ENCODE results near the gene STIM2.
"Not testable (repeated sequence)": the region's sequence is repeated elsewhere in the genome, so short reads cannot be mapped to it uniquely, and the experiment has no call there.

Gene STIM2

GRCh38 chr4:26870576-26871262 lies 10.1 kb downstream of the STIM2 start:
- DNase-seq, result no peak

DNA sequence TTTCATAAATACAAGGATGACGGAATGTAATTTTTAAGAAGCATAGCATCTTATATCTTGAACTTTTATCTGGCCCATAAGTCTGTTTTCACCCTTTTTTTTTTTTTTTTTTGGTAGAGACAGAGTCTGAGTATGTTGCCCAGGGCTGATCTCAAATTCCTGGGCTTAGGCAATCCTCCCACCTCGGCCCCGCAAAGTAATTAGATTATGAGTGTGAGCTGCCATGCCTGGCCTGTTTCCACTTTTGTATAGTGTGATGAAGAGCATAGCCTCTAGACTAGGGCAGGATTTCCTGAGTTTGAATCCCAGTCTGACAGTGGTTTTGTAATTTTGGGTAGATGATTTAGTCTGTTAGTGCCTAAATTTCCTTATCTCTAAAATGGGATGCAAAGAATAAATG lies 11.0 kb downstream of the STIM2 start:
- no peak for DNase-seq

DNA sequence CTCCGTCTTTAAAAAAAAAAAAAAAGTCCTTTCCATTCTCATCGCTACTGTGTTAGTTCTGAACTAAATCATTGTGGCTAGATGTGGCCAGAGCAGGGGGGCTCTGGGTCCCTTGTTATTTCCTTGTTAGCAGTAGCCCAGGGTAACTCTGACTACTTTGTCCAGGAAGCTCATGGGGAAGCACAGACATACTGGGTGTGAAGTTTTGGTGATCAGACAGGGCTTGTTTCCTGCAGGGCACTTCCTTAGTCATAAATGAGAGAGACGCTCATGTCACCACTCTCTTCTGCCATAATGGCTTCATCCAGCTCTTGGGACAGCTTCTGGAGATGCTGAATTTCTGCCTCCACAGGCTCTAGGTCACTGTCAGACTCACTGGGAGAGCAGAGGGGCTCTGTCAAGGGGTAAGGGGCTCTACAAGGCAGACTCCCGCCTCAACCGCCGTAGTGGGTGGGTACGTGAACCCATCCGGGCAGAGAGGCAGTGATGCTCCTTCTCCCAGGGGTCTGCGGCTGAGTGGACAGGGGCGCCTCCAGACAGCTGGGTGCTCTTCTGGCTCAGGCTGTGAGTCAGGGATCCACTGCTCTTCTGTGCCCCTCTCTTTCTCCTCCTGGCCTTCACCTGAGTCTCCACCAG lies 12.9 kb downstream of the STIM2 start:
- DNase-seq, result no peak

GRCh38 chr4:26874110-26874509 lies 13.5 kb downstream of the STIM2 start:
- no peak for DNase-seq

DNA sequence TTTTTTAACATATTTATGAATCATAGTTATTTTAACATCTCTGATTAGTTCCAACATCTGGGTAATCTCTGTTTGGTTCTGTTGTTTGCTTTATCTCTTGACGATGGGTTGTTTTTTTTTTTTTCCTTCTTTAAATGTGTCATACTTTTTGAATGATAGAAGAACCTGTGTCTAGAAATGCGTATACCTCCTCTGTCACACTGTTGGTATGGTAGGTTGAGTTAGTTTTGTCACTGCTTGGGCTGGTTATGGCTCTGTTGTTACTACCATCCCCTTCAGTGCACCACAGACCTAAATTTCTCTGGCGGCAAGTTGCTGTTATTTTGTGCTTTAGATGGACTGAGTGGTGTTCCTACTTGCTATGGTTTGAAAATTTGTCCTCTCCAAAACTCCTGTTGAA lies 16.8 kb downstream of the STIM2 start:
- DNase-seq, result no peak

GRCh38 chr4:26877961-26878360 lies 17.3 kb downstream of the STIM2 start:
- no peak for DNase-seq

DNA sequence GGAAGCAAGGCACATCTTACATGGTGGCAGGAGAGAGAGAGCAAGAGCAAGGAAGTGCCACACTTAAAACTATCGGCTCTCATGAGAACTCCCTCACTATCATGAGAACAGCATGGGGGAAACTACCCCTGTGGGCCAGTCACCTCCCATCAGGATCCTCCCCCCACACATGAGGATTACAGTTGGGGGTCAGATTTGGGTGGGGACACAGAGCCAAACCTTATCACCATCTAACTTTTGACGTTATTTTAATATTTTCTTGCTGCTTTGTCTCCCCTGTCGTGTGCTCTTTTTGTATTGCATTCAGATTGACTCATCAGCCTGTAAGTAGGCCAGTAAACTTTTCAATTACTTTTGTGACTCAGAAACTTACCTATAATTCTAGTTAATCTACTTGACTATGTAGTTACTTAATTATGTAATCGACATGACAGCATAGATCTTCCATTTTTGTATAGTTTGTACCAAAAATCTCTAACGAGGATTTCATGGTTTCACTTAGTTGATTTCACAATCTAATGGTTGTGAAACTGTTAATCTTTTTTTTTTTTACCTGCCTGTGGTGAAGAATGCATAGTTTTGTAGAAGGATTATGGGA lies 18.3 kb downstream of the STIM2 start:
- no peak for DNase-seq

DNA sequence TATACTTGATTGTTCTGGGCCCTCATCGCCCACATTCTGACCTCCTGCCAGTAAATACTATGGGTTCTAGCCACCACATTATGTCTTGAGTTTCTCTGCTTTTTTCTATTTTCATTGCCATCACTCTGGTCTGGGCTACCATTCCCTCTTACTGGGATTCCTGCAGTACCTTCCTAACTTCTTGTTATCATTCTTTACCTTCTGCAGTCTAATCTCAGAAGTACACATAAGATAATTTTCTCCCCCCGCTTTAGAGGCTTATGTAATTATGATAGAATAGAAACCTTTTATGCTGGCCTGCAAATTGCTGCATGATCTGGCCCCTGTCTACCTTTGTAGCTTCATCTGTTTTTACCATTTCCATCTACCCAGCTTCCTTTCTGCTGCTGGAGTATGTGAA lies 19.2 kb downstream of the STIM2 start:
- DNase-seq, result no peak

GRCh38 chr4:26884026-26884425 lies 23.4 kb downstream of the STIM2 start:
- DNase-seq, result no peak

DNA sequence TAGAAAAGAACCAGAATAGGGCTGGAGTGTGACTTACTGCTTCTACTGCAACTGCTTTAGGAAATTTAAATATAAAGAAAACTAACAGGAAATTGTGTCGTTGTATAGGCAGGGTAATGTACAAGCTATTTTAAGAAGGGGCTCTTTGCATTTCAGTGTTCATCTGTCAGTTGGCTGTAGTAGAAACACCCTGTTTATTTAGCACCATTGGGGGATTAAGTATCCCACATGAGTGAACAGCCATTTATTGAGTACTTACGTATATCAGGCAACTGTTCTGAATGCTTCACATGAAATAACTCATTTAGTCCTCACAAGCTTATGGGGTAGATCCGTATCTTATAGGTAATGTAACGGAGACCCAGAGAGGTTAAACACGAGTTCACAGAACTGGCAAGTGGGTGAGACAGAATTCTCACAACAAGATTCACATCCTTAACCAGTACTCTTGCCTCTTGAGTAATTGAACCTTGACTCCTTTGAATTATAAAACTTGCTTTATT lies 23.9 kb downstream of the STIM2 start:
- DNase-seq, result no peak

- no peak for DNase-seq
These were observed 25.3 kb downstream of the STIM2 start for GRCh38 chr4:26885912-26886274.

- no peak for DNase-seq
These were observed 26.5 kb downstream of the STIM2 start for GRCh38 chr4:26887143-26887542.

DNA sequence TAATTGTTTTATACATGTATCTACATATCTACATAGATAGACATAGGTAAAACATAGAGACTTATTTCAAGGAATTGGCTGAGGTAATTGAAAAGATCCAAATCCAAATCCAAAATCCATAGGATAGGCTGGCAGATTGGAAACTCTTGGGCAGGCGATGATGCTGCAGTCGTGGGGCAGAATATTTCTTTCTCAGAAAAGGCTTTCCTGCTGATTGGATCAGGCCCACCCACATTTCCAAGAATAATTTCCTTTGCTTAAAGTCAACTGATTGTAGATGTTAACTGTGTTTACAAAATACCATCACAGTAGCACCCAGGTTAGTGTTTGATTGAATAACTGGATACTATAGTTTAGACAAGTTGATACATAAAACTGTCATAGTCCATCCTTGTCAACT lies 27.2 kb downstream of the STIM2 start:
- no peak for DNase-seq

GRCh38 chr4:26889356-26889755 lies 28.7 kb downstream of the STIM2 start:
- DNase-seq, result no peak

- DNase-seq, result no peak
These were observed 30.4 kb downstream of the STIM2 start for GRCh38 chr4:26891054-26891453.

DNA sequence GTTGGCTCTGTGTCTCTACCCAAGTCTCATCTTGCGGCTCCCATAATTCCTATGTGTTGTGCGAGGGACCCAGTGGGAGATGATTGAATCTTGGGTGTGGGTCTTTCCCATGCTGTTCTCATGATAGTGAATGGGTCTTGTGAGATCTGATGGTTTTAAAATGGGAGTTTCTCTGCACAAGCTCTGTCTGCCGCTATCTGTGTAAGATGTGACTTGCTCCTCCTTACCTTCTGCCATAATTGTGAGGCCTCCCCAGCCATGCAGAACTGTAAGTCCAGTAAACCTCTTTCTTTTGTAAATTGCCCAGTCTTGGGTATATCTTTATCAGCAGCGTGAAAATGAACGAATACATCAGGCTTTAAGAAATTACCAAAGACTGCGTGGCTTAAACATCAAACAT lies 31.2 kb downstream of the STIM2 start:
- DNase-seq, result no peak

DNA sequence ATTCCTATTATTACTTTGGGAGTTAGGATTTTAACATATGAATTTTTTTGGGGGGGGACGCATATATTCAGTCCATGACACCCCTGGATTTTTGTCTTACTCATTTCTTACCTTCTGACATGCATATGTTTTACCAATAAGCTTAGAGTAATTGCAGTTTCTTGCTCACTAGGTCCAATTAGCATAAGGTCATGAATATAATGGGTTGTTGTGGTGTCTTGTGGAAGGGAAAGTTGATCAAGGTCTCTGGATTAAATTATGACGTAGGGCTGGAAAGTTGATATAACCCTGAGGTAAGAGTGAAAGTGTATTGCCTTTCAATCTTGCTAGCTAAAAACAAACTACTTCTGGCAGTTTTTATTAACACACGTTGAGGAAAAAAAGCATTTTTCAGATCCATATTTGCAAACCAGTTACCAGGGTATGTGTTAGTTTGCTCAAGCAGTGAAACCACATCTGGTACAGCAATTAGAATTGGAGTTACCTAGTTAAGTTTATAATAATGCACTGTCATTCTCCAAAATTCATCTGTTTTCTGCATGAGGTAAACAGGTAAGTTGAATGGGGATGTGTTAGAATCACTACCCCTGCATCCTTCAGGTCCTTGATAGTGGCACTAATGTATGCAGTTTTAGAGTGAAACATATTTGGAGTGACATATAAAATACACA lies 32.0 kb downstream of the STIM2 start:
- no peak for DNase-seq

DNA sequence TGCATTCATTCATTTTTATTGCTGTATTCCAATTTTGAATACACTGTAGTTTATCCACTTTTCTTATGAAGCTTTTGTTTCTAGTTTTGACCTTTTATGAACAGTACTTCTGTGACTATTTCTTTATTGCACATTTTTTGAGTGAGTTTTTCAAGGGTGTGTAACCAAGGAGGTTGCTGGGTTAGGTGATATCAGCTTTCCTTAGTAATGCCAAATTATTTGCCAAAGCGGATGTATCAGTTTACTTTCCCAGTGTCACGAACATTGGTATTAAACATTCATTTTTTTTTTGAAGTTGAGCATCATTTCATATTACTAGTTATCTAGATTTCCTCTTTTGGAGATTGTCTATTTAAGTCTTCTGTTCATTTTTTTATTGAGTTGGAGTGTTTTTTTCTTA lies 32.9 kb downstream of the STIM2 start:
- DNase-seq, result no peak

DNA sequence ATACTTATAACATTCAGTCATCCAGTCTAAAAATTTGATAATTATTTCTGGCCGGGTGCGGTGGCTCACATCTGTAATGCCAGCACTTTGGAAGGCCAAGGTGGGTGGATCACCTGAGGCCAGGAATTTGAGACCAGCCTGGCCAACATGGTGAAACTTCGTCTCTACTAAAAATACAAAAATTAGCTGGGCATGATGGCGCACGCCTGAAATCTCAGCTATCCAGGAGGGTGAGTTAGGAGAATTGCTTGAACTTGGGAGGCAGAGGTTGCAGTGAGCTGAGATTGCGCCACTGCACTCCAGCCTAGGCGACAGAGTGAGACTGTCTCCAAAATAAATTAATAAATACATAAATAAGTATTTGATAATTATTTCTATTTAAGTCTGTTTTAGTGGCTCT lies 34.2 kb downstream of the STIM2 start:
- DNase-seq, result not testable (repeated sequence)

GRCh38 chr4:26896636-26897035 lies 36.0 kb downstream of the STIM2 start:
- no peak for DNase-seq

DNA sequence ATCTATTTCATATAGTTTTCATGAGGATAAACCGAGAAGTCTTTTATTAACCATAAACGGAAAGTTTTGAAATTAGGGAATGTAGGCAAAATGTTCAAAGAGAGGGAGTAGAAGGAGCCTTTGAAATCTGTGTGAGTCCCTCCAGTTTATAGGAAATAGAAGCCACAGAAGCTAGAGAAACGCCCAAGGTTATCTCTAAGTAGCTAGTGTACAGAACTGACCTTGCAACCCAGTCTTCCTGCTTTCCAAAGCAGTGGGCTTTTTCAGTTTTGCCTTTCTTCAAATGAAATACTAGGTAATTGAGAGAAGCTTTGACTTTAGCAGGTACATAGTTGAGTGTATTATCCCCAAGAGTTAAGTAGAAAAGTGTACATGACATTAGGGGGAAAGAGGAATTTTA lies 39.4 kb downstream of the STIM2 start:
- no peak for DNase-seq

GRCh38 chr4:26900765-26901164 lies 40.1 kb downstream of the STIM2 start:
- DNase-seq, result no peak

DNA sequence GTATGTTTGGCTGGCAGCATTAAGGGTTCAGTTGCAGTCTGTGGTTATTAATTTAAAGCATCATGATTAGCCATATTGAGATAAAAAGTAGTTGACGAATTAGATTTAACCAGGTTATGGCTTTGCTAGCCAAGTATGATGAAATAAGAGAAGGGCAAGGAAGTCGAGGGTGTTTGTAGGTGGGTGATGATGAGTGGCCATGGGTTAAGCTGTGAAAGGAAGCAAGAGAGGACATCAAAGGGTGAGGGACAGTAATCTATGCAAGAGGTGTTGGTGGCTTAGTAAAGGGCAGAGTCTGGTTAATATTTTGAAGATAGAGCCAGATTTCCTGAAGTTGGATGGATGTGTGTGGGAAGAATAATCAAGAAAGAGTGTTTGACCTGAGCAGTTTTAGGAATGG lies 44.5 kb downstream of the STIM2 start:
- DNase-seq, result no peak

All from left hindlimb (tissue), 1 donor.